Thyroid gland (tissue), 4 donors: Measurements from ENCODE around the gene LRRC7. TPM values are rescaled to one million over a fixed set of nuclear protein-coding genes. Genes with fewer than 3 reads are reported as not detected.

Source experiments
- DNase-seq, 2 donors: peaks; one replicate each; pipeline ENCODE4 v3.0.0-alpha.2; 2019
- H3K27ac ChIP-seq, 3 donors: fragments of 200-600 bp; sonication (generic); 1 replicate in 2 of 3; 2 replicates in 1 of 3; pipeline ENCODE4 v1.5.1; 2016 to 2019; ENCODE audit warnings: mild to moderate bottlenecking in 1 of 3, moderate library complexity in 1 of 3
- H3K27me3 ChIP-seq: fragments of 200-600 bp; sonication (generic); one replicate; pipeline ENCODE4 v1.5.1; 2019
- H3K36me3 ChIP-seq, 2 donors: fragments of 200-600 bp; sonication (generic); one replicate each; pipeline ENCODE4 v1.5.1; 2016 to 2019
- H3K4me1 ChIP-seq, 2 donors: fragments of 200-600 bp; sonication (generic); one replicate each; pipeline ENCODE4 v1.5.1; 2017 to 2019
- H3K4me3 ChIP-seq, 3 donors: fragments of 200-600 bp; sonication (generic); replicated peaks in 1 of 3; 1 replicate in 2 of 3; 2 replicates in 1 of 3; pipeline ENCODE4 v1.5.1; 2016; ENCODE audit warnings: mild to moderate bottlenecking in 1 of 3
- H3K9me3 ChIP-seq: fragments of 200-600 bp; sonication (generic); one replicate; pipeline ENCODE4 v1.5.1; 2017
- CTCF ChIP-seq, 6 experiments: fragments of 200-600 bp in 3 of 6; fragments of 450-650 bp in 3 of 6; sonication (generic) in 3 of 6; IDR thresholded peaks; one replicate each; pipeline ENCODE4 v1.5.1; 2016 to 2019; ENCODE audit warnings: antibody characterized with exemption in 6 of 6, mild to moderate bottlenecking in 2 of 6, inconsistent platforms in 1 of 6, moderate library complexity in 1 of 6
- POLR2A ChIP-seq, 2 donors: fragments of 450-650 bp; IDR thresholded peaks; one replicate each; pipeline ENCODE4 v1.6.1; 2017; ENCODE audit warnings: antibody characterized with exemption in 2 of 2, mild to moderate bottlenecking in 2 of 2, moderate library complexity in 1 of 2
- WGBS, 2 donors: methylation state at CpG; one replicate each; pipeline ENCODE4 v1.1.5; 2017; 5-methylcytosine and 5-hydroxymethylcytosine counted together
- intact Hi-C: fragments of 100-400 bp; cut with DNase I; formaldehyde crosslinking; loops from one replicate; pipeline ENCODE4 v1.15.1; 2023
- total RNA-seq, 4 donors: library from RNA; depleted of rRNA; stranded (reverse); fragments of >200 nt; gene quantifications; one replicate each; pipeline ENCODE4 v1.2.3, GENCODE V29; 2016

Gene LRRC7
- total RNA-seq, 4 donors from 2014 or later, result 7.9 to 31.7 (median 18.7) TPM

DNA sequence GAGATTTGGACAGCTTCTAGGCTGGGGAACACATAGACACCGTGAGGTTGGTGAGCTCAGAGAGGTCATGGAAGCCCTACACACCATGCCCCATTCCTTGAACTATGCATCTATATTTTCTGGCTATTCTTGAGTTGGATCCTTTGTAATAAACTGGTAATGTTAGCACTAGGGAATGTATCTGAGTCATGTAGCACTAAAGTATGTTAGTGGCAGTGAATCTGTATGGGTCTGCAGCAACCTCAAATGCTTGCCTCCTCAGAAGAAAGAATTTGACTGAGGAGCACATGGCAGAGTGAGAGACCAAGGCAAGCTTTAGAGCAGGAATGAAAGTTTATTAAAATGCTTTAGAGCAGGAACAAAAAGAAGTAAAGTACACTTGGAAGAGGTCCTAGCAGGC lies 43.7 kb upstream of the LRRC7 start:
- 86 to 95% methylated on average over 1 of the region's 1 CpG for WGBS, 2 donors
- no peaks in the 10 kb centered on the region for H3K36me3 ChIP-seq
- no peak overlapping the region for H3K4me3 ChIP-seq
- intact Hi-C loops, result no loop called here
- no peaks in the 10 kb centered on the region for H3K4me1 ChIP-seq
- H3K27me3 ChIP-seq, result no peaks in the 10 kb centered on the region
- H3K27ac ChIP-seq, result no peak overlapping the region
- no peak for TF ChIP-seq POLR2A (IDR thresholded peaks at IDR 0.05)
- TF ChIP-seq CTCF (IDR thresholded peaks at IDR 0.05), result no peak
- no peaks in the 10 kb centered on the region for H3K9me3 ChIP-seq
- no peak for DNase-seq

DNA sequence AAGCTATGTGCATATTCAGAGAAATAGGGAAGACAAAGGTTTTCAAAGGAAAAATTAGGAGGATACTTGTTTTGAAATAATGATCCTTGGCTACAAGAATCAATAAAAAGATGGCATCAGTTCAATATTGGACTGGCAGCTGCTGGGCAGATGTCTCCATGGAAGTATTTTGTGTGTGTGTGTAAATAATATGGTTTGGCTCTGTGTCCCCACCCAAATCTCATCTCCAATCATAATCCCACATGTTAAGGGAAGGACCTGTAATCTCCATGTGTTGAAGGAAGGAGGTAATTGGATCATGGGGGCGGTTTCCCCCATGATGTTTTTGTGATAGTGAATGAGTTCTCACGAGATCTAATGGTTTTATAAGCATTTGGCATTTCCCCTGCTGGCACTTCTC lies 40.4 kb upstream of the LRRC7 start:
- intact Hi-C loops, result no loop called here
- Histone ChIP-seq H3K4me1 (no peaks in the 10 kb centered on the region), H3K4me3 (no peak overlapping the region), H3K9me3 (no peaks in the 10 kb centered on the region), H3K36me3 (no peaks in the 10 kb centered on the region), H3K27ac (no peak overlapping the region), H3K27me3 (no peaks in the 10 kb centered on the region)
- no peak for DNase-seq
- no peak for TF ChIP-seq CTCF (IDR thresholded peaks at IDR 0.05)
- no peak for TF ChIP-seq POLR2A (IDR thresholded peaks at IDR 0.05)
- WGBS, 2 donors, result 69% methylated on average over 2 of the region's 2 CpGs

- intact Hi-C loops, result no loop called here
These were observed 39.3 kb upstream of the LRRC7 start for GRCh38 chr1:69528376-69528775.

DNA sequence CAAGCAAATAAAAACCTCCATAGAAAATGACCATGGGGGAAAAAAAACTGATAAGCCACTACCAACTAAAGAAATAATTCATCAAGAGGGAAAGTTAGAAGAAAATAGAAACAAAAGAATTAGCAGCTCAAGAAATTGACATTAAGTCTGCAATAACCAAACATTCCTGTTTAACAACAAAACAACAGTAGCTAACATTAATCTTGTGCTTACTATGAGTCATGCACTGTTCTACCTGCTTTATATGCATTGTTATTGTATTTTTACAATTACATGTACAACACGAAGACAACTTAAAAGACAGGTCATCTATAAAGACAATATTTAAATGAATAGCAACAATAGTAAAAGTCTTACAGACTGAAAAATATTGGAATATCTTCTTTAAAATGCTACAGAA lies 34.4 kb upstream of the LRRC7 start:
- TF ChIP-seq POLR2A (IDR thresholded peaks at IDR 0.05) (no peak), CTCF (IDR thresholded peaks at IDR 0.05) (no peak)
- WGBS, 2 donors, result 89 to 90% methylated on average over 1 of the region's 1 CpG
- H3K27ac ChIP-seq, result no peak overlapping the region
- H3K9me3 ChIP-seq, result no peaks in the 10 kb centered on the region
- H3K4me3 ChIP-seq, result no peak overlapping the region
- no peaks in the 10 kb centered on the region for H3K36me3 ChIP-seq
- H3K27me3 ChIP-seq, result no peaks in the 10 kb centered on the region
- no peaks in the 10 kb centered on the region for H3K4me1 ChIP-seq
- DNase-seq, result no peak
- intact Hi-C loops, result no loop called here

More at GRCh38 chr1:69528376-69528775, 39.3 kb upstream of the LRRC7 start:
- no peak for DNase-seq
- Histone ChIP-seq H3K4me1 (no peaks in the 10 kb centered on the region), H3K36me3 (no peaks in the 10 kb centered on the region), H3K27me3 (no peaks in the 10 kb centered on the region), H3K4me3 (no peak overlapping the region), H3K27ac (no peak overlapping the region), H3K9me3 (no peaks in the 10 kb centered on the region)
- TF ChIP-seq POLR2A (IDR thresholded peaks at IDR 0.05) (no peak), CTCF (IDR thresholded peaks at IDR 0.05) (no peak)
- WGBS, 2 donors, result 63 to 76% methylated on average over 2 of the region's 2 CpGs

GRCh38 chr1:69534829-69535228 lies 32.9 kb upstream of the LRRC7 start:
- Histone ChIP-seq H3K27ac (no peak overlapping the region), H3K36me3 (no peaks in the 10 kb centered on the region), H3K27me3 (no peaks in the 10 kb centered on the region), H3K4me1 (no peaks in the 10 kb centered on the region), H3K9me3 (no peaks in the 10 kb centered on the region), H3K4me3 (no peak overlapping the region)
- intact Hi-C loops, result no loop called here
- WGBS, 2 donors, result 80 to 86% methylated on average over 1 of the region's 1 CpG
- no peak for TF ChIP-seq POLR2A (IDR thresholded peaks at IDR 0.05)
- TF ChIP-seq CTCF (IDR thresholded peaks at IDR 0.05), result no peak
- DNase-seq, result no peak
